T-helper 2 cell (primary cell): ENCODE results near the gene STRIT1.

ENCODE experiments used
- DNase-seq, 5 experiments: peaks; one replicate each; pipeline versions ENCODE4 v3.0.0 to v3.0.0-alpha.2; 2012 to 2022
- total RNA-seq, 2 donors: gene quantifications; one replicate each; lab custom pipeline; 2026; lab: John Stamatoyannopoulos, UW

STRIT1 gene
- total RNA-seq: 0 reads per million in 2 donors

- DNase-seq: no peak
Measured at GRCh38 chr3:155293516-155293915, at the start of gene STRIT1. TSS of gene STRIT1 (minus strand) at chr3:155293683.

GRCh38 chr3:155342344-155342743 lies 48.9 kb upstream of the STRIT1 start:
- no peak for DNase-seq

- no peak for DNase-seq
Measured at GRCh38 chr3:155339052-155339451, 45.6 kb upstream of the STRIT1 start.

- no peak for DNase-seq
Measured at GRCh38 chr3:155335724-155336354, 42.4 kb upstream of the STRIT1 start.

GRCh38 chr3:155334914-155335723 lies 41.6 kb upstream of the STRIT1 start:
- DNase-seq: peak in 1 of 5 experiments; percentile 73

- DNase-seq: no peak
Measured at GRCh38 chr3:155334215-155334913, 40.9 kb upstream of the STRIT1 start.

GRCh38 chr3:155332716-155333115 lies 39.2 kb upstream of the STRIT1 start:
- DNase-seq: no peak

GRCh38 chr3:155331078-155331477 lies 37.6 kb upstream of the STRIT1 start:
- DNase-seq: no peak

GRCh38 chr3:155330370-155330769 lies 36.9 kb upstream of the STRIT1 start:
- no peak for DNase-seq

- no peak for DNase-seq
Measured at GRCh38 chr3:155329513-155330048, 36.1 kb upstream of the STRIT1 start.

- no peak for DNase-seq
Measured at GRCh38 chr3:155327871-155328270, 34.4 kb upstream of the STRIT1 start.

GRCh38 chr3:155327430-155327829 lies 33.9 kb upstream of the STRIT1 start:
- no peak for DNase-seq

- no peak for DNase-seq
Measured at GRCh38 chr3:155326901-155327300, 33.4 kb upstream of the STRIT1 start.

GRCh38 chr3:155326244-155326643 lies 32.8 kb upstream of the STRIT1 start:
- DNase-seq: no peak

GRCh38 chr3:155325263-155325835 lies 31.9 kb upstream of the STRIT1 start:
- no peak for DNase-seq

- DNase-seq: peak in 1 of 5 experiments; percentile 36
Measured at GRCh38 chr3:155323063-155323666, 29.7 kb upstream of the STRIT1 start.

- no peak for DNase-seq
Measured at GRCh38 chr3:155321418-155321817, 27.9 kb upstream of the STRIT1 start.

GRCh38 chr3:155320934-155321333 lies 27.5 kb upstream of the STRIT1 start:
- no peak for DNase-seq

- DNase-seq: no peak
Measured at GRCh38 chr3:155318740-155319139, 25.3 kb upstream of the STRIT1 start.

- no peak for DNase-seq
Measured at GRCh38 chr3:155317211-155317610, 23.7 kb upstream of the STRIT1 start.

GRCh38 chr3:155316426-155316825 lies 22.9 kb upstream of the STRIT1 start:
- DNase-seq: no peak

- no peak for DNase-seq
Measured at GRCh38 chr3:155313916-155314315, 20.4 kb upstream of the STRIT1 start.
